ENCODE measurements around the gene S100PBP.
A peak's percentile ranks its signal among the peaks of the same experiment; 100 is the strongest.

Gene S100PBP

DNA sequence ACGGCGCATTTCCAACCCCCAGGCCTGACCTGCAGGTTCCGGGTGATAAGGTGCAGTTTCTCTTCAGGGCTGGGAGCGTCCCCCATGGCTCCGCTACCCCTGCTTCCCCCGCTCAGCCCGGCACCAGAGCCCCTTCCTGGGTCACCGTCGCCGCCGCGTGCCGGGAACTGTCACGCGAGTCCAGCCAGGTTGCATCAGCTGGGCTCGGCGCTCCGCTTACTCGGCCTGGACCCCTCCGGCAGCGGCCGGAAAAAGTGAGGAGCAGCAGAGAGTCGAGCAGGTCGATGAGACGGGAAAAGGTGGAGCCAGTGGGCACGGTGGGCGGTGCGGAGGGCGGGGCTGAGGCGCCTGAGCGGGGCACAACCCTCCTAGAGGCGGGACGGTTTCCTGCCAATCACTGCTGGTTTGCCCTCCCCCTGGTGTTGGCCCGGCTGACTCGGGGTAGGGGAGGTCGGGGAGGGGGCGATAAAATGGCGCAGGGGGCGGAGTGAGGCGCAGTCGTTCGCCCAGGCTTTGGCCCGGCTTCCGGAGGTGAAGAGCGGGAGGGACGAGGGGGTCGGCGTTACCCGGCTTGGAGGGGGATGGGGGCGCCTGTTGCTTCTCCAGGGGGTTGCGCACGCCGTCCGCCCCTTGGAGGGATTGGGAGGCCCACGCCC lies at the start of gene S100PBP, which contains the start of gene YARS1:
TSS of gene S100PBP (plus strand) at position 495 of the 656 bp plus-strand sequence. CDS start 8,447 bp downstream, outside the sequence.
TSS of gene YARS1 (minus strand) at position 200 of the 656 bp plus-strand sequence. CDS start at position 86, 114 bp downstream.
- DNase-seq, result peak; percentile 85

DNA sequence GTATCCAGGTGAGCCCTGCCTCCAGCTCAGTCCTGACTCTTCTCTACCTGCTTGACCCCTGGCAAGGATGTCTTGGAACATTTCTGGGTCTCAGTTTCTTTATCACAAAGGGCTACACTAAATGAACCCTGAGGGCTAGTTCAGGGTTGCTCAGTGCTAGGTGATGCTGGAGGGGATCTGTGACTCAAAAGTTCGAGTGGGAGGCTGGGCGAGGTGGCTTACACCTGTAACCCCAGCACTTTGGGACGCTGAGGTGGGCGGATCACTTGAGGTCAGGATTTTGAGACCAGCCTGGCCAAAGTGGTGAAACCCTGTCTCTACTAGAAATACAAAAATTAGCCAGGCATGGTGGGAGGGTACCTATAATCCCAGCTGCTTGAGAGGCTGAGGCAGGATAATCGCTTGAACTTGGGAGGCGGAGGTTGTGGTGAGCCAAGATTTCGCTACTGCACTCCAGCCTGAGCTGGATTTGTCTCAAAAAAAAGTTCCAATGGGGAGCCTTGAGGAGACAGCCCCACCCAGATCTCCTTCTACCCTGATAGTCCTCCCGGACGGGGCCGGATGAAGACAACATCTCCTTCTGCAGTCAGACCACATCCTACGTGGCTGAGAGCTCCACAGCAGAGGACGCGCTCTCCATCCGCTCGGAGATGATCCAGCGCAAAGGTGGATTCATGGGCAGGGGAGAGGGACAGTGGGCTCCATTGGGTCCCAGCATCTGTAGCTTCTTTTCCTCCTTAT lies 49.2 kb upstream of the S100PBP start:
- no peak for DNase-seq

DNA sequence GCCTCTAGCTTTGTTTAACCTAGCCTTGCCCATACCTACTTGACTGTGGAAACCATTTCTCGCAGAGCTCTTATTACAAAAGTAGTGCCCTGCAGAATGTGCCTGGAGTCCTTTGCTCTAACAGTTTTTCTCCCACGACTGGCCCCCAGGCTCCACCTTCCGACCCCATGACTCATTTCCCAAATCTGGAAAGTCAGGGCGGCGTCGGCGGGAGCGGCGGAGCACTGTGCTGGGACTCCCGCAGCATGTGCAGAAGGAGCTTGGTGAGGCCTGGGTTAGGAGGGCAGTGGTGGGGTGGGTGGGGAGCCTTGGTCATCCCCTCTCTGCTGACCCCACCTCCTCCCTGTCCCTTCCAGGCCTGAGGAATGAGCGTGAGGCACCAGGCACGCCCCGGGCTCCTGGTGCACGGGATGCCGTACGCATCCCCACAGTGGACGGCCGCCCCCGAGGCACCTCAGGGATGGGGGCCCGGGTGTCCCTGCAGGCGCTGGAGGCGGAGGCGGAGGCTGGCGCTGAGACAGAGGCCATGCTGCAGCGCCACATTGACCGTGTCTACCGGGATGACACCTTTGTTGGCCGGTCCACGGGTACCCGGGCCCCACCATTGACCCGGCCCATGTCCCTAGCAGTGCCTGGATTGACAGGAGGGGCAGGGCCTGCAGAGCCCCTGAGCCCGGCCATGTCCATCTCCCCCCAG lies 47.8 kb upstream of the S100PBP start:
- no peak for DNase-seq

DNA sequence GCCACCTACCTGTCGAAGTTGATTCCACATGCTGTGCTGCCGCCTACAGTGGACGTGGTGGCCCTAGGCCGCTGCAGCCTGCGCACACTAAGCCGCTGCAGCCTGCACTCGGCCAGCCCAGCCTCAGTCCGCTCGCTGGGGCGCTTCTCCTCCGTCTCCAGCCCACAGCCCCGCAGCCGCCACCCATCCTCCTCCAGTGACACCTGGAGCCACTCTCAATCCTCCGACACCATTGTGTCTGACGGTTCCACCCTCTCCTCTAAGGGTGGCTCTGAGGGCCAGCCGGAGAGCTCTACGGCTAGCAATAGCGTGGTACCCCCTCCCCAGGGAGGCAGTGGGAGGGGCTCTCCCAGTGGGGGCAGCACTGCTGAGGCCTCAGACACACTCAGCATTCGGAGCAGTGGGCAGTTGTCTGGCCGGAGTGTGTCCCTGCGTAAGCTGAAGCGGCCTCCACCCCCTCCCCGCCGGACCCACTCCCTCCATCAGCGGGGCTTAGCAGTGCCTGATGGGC lies 47.2 kb upstream of the S100PBP start:
- no peak for DNase-seq

DNA sequence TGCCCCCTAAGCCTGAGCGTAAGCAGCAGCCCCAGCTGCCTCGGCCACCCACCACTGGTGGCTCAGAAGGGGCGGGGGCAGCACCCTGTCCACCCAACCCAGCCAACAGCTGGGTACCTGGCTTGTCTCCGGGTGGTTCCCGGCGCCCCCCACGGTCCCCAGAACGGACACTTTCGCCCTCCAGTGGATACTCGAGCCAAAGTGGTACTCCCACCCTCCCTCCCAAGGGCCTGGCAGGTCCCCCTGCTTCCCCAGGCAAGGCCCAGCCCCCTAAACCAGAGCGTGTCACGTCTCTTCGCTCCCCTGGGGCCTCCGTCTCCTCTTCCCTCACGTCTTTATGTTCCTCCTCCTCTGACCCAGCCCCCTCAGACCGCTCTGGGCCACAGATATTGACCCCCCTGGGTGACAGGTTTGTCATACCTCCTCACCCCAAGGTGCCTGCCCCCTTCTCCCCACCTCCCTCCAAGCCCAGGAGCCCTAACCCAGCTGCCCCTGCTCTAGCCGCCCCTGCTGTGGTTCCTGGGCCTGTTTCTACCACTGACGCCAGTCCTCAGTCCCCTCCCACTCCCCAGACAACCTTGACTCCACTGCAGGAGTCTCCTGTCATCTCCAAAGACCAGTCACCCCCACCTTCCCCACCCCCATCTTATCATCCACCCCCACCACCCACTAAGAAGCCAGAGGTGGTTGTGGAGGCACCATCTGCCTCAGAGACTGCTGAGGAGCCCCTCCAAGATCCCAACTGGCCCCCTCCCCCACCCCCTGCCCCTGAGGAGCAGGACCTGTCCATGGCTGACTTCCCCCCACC lies 46.5 kb upstream of the S100PBP start:
- no peak for DNase-seq

DNA sequence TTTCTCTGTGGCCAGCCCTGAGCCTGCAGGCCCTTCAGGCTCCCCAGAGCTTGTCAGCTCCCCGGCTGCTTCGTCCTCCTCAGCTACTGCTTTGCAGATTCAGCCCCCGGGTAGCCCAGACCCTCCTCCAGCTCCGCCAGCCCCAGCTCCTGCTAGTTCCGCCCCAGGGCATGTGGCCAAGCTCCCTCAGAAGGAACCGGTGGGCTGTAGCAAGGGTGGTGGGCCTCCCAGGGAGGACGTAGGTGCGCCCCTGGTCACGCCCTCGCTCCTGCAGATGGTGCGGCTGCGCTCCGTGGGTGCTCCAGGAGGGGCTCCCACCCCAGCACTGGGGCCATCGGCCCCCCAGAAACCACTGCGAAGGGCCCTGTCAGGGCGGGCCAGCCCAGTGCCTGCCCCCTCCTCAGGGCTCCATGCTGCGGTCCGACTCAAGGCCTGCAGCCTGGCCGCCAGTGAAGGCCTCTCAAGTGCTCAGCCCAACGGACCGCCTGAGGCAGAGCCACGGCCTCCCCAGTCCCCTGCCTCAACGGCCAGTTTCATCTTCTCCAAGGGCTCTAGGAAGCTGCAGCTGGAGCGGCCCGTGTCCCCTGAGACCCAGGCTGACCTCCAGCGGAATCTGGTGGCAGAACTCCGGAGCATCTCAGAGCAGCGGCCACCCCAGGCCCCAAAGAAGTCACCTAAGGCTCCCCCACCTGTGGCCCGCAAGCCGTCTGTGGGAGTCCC lies 45.7 kb upstream of the S100PBP start:
- DNase-seq, result no peak

DNA sequence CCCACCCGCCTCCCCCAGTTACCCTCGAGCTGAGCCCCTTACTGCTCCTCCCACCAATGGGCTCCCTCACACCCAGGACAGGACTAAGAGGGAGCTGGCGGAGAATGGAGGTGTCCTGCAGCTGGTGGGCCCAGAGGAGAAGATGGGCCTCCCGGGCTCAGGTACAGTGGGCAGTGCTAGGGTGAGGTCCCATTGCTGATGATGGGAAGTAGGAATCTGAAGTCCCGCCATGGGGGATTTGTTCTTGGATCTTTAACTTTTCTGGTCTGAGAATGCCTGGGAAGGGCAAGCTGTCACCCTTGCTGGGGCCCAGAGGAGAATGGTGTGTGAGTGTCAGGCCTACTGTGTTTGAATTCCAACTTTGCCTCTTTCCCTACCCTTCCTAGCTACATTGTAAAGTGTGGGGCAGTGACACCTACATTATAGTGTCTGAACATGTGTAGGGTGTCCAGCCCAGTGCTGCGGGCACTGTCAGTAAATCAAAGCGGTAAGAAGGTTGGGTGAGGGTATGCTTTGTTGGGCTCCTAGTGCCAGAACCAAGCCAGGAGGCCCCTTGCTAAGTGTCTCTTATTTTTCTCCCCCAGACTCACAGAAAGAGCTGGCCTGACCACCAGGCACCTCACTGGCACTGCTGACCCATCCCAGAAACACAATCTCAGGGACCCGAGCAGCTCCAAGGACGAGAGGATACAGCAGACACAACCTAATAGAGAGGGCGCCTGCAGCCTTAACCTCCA lies 45.0 kb upstream of the S100PBP start:
- DNase-seq, result no peak

DNA sequence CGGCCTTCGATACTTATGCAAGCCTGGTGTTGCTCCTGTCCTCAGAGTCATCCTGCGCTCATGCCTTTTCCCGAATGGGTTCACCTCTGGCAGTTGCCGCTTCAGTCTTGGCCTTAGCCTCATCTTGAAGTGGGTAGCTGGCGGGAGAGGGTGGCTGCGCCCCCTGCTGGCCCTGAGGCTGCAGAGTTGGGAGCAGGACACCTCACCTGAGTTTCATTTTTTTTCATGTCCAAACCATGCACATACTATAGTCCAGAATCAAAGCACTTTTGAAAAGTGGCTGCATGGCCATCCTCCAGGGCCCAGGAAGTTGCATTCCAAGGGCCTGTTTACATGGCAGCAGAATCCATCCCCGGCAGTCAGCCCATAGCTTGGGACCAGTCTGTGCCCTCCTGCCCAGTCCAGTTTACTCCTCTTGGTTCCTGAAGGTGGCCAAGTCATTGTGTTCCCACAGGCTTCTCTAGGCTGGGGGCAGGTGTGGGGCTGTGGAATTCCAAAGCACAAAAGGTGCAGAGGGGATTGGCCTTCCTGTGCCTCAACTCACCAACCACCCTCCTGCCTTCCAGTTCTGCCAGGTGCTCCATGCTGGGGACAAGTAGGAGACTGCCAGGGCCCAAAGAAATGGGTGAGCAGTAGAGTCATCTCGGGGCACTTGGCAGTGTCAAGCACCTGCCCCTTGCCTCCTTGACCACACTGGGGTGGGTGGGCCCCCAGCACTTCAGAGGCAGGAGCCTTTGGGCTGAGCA lies 44.3 kb upstream of the S100PBP start:
- peak; percentile 58 for DNase-seq

DNA sequence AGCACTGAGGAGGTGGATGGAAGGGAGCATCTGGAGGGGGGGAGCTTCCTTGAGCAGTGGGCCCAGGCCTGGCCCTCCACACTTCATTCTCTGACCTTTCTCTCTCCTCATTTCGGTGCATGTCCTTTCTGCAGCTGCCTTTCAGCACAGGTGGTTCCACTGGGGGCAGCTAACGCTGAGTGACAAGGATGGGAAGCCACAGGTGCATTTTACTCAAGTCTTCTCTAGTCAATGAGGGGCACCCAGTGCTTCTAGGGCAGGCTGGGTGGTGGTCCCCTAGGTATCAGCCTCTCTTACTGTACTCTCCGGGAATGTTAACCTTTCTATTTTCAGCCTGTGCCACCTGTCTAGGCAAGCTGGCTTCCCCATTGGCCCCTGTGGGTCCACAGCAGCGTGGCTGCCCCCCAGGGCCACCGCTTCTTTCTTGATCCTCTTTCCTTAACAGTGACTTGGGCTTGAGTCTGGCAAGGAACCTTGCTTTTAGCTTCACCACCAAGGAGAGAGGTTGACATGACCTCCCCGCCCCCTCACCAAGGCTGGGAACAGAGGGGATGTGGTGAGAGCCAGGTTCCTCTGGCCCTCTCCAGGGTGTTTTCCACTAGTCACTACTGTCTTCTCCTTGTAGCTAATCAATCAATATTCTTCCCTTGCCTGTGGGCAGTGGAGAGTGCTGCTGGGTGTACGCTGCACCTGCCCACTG lies 43.5 kb upstream of the S100PBP start:
- DNase-seq, result no peak

DNA sequence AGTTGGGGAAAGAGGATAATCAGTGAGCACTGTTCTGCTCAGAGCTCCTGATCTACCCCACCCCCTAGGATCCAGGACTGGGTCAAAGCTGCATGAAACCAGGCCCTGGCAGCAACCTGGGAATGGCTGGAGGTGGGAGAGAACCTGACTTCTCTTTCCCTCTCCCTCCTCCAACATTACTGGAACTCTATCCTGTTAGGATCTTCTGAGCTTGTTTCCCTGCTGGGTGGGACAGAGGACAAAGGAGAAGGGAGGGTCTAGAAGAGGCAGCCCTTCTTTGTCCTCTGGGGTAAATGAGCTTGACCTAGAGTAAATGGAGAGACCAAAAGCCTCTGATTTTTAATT lies 43.0 kb upstream of the S100PBP start:
- DNase-seq, result no peak

DNA sequence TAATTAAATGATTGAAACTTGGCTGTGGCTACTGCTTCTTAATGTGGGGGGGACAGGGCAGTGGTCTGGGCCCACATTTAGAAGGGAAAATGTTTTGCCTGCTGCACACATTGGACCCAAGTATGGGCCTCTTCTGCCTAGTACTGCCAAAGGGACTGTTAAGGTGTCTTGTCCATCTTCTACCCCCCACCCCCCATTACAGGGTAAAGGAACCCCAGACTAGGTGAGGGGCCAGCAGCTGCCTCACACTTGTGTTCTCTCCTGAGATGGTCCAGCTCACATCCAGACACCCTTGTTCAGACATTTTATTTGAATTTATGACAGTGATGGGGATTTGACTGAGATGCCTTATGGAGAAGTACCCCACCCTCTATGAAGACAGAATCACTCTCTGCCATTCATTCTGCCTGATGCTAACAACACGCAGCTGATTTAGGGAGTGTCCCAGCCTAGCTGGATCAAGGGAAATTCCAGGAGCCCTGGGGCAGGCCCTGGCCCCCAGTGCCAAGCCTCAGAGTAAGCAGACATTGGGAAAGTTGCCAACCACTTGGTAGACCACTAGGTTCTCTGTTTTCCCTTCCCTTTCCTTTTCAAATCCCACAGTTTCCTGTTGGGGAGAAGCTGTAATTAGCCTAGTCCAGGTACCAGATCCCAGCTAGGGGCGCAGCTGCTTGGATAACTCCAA lies 42.4 kb upstream of the S100PBP start:
- peak; percentile 11 for DNase-seq

DNA sequence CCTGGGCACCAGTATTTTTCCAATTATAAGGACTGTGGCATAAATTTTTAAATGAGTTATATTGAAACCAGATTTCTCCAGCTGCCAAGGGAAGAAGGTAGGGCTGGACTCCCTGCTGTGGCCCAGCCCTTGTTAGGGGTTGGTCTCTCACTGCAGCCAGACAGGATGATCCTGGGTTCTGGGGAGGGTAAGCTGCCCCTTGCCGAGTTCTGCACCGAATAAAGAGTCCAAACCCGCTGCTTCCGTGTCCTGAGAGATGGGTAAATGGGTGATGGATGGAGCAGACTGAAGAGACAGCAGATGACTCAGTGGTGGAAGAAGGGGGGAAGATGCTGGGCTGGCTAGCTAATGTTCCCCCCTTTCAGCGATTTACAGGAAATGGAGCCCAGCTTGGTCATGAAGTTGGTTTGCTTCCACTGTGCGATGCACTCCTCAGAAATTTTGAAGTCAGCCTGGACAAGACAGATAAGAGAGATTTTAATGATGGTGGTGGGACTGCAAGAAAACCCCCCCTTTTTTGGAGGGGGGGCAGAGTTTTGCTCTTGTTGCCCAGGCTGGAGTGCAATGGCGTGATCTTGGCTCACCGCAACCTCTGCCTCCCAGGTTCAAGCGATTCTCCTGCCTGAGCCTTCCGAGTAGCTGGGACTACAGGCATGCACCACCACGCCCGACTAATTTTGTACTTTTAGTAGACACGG lies 41.7 kb upstream of the S100PBP start:
- DNase-seq, result no peak

DNA sequence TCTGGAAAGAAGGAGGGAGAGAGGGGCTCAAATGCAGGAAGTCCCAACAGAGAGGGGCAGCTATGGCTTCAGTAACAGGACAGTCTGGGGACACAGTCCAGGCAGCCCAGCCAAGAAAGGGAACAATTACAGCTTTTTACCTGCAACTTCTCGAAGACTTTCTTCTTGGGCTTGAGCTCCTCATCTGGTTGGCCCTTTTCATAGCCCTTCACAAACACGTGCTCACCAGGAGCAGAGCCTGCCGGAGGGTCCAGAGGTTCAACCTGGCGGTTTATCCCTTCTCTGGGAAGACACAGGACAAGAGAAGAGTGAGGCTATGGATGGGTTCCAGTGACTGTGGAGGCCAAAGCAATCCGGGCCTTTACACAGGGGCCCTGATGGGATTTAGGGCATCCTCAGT lies 38.2 kb upstream of the S100PBP start:
- no peak for DNase-seq

DNA sequence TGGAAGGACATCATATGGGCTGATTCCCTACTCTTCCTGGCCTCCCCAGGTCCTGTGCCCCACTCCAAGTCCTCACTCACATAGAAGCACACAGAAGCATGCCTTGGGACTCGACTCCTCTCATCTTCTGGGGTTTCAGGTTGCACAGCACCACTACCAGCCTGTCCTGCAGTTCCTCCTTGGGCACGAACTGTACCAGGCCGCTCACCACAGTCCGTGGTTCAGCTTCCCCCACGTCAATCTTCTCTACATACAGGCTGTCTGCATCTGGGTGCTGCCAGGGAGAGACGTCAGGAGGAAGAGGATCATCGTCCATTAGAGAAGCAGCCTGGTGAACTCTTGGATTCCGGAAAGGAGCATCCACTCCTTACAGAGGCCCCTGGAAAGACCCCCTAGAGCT lies 37.4 kb upstream of the S100PBP start:
- DNase-seq, result no peak

DNA sequence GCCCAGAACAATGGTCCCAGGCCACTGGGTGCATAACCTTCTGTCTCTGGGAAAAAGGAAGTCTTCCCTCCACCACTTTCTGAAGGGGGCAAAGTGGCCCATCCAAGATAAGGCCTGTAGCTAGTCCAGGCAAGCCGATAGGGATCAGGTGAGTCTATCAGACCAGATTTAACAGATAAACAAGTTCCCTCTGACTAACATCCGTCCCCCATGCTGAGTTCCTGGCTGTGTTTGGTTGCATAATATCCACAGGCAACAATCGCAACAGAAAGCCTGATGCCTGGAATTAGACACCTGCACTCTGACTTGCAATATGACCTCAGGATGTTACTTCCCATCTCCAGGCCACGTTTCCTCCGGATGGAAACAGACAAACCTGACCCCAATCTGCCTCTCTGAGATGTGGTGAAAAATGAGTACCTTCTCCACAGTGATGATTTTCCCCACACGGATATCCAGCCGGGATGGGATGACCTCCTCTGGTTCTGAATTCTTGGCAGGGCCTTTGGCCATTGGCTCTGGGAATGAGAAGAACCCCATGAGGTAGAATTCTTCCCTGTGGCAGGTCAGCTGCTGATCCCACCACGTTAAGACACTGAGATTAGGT lies 36.7 kb upstream of the S100PBP start:
- no peak for DNase-seq

DNA sequence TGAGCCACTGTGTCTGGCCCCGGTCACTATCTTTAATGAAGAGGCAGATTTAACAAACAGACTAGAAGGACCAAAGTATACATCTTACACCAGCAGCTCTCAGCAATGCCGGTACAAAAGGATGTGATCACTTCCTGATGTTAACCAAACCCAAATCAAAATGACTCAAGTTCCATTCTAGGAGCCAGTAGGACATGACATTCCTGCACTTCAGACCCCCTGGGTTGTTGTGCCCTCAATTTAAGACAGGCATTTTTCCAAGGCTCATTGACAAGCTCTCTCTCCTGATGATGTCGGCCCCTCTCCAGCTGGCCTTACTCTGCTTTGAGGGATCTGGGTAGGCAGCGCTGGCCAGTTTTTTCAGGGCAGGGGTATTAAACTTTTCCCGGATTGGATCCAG lies 35.4 kb upstream of the S100PBP start:
- DNase-seq, result no peak

DNA sequence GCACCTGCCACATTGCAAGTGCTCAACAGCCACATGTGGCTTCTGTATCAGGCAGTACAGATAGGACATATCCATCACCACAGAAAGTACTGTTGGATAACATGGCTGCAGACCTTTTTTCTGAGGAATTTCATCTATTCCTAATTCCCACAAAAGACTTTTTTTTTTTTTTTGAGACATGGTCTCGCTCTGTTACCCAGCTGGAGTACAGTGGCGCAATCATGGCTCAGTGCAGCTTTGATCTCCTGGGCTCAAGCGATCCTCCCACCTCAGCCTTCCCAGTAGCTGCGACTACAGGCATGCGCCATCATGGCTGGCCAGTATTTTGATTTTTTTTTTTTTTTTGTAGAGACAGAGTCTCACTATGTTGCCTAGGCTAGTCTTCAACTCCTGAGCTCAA lies 33.6 kb upstream of the S100PBP start:
- no peak for DNase-seq

DNA sequence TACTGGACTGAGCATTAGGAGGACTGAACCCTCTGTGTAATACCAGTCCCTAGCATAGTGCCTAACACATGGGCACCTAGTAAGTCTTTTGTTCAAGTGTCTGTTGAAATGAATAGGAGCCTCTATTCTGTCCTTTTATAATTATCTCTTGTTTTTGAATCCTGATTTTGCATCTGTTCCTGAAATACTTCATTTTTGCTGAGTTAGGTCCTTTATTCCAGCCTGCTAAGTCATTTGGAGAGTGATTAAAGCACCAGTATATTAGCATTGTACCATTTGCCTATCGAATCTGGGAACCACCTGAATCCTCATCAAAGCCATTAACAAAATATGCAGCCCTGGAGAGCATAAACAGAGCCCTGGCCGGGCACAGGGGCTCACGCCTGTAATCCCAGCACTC lies 32.6 kb upstream of the S100PBP start:
- DNase-seq, result no peak
